Glutamatergic neuron (in vitro differentiated cells): ENCODE results near the gene EIF5. TPM values are rescaled to one million over a fixed set of nuclear protein-coding genes. Genes with fewer than 3 reads are reported as not detected.

ENCODE experiments used
- DNase-seq: peaks from one replicate; pipeline ENCODE4 v3.0.0; 2022
- H3K27ac Mint-ChIP-seq: one replicate; pipeline ENCODE4 v1.8.0; 2020; ENCODE audit warnings: mild to moderate bottlenecking, mixed read lengths, inconsistent platforms; ENCODE audit not compliant: unreplicated experiment
- H3K27me3 Mint-ChIP-seq: one replicate; pipeline ENCODE4 v1.8.0; 2020; ENCODE audit warnings: mild to moderate bottlenecking, moderate library complexity, mixed read lengths, inconsistent platforms; ENCODE audit not compliant: unreplicated experiment
- H3K36me3 Mint-ChIP-seq: one replicate; pipeline ENCODE4 v1.8.0; 2020; ENCODE audit warnings: mild to moderate bottlenecking, mixed read lengths, inconsistent platforms; ENCODE audit not compliant: unreplicated experiment
- H3K4me1 Mint-ChIP-seq: one replicate; pipeline ENCODE4 v1.8.0; 2020; ENCODE audit warnings: mild to moderate bottlenecking, low read depth, mixed read lengths, inconsistent platforms; ENCODE audit not compliant: unreplicated experiment
- H3K4me3 Mint-ChIP-seq: one replicate; pipeline ENCODE4 v1.8.0; 2020; ENCODE audit warnings: mild to moderate bottlenecking, mixed read lengths, inconsistent platforms; ENCODE audit not compliant: unreplicated experiment
- H3K9me3 Mint-ChIP-seq: one replicate; pipeline ENCODE4 v1.8.0; 2020; ENCODE audit warnings: mild to moderate bottlenecking, moderate library complexity, mixed read lengths, inconsistent platforms; ENCODE audit not compliant: unreplicated experiment
- CTCF ChIP-seq: fragments of 200-600 bp; sonication (generic); IDR thresholded peaks from one replicate; pipeline ENCODE4 v1.5.0; 2021; ENCODE audit not compliant: partially characterized antibody, unreplicated experiment
- total RNA-seq: library from RNA; stranded (reverse); fragmentation: NEBNext Ultra II Directional; extraction: Animal tissue kit (Norgen Biotek cat#: 25700); gene quantifications from one replicate; pipeline ENCODE4 v1.2.1, GENCODE V29; 2021; ENCODE audit not compliant: unreplicated experiment

The EIF5 gene
- total RNA-seq, 1 donor from 2014 or later, result 232 TPM

- no peak for TF ChIP-seq CTCF
- H3K27ac Mint-ChIP-seq, result no peak overlapping the region
- H3K9me3 Mint-ChIP-seq, result peaks cover 10% of the 10 kb centered on the region
- H3K4me1 Mint-ChIP-seq, result no peaks in the 10 kb centered on the region
- H3K4me3 Mint-ChIP-seq, result no peak overlapping the region
- H3K36me3 Mint-ChIP-seq, result peaks cover 21% of the 10 kb centered on the region
- no peaks in the 10 kb centered on the region for H3K27me3 Mint-ChIP-seq
- no peak for DNase-seq
Observed at GRCh38 chr14:103360548-103360947, 26.5 kb downstream of the EIF5 start.

- DNase-seq, result no peak
- H3K4me3 Mint-ChIP-seq, result no peak overlapping the region
- no peaks in the 10 kb centered on the region for H3K27me3 Mint-ChIP-seq
- H3K9me3 Mint-ChIP-seq, result peaks cover 10% of the 10 kb centered on the region
- no peak for TF ChIP-seq CTCF
- H3K27ac Mint-ChIP-seq, result no peak overlapping the region
- no peaks in the 10 kb centered on the region for H3K4me1 Mint-ChIP-seq
- H3K36me3 Mint-ChIP-seq, result peaks cover 21% of the 10 kb centered on the region
Observed at GRCh38 chr14:103361867-103362266, 27.8 kb downstream of the EIF5 start.

GRCh38 chr14:103362780-103363179, 28.7 kb downstream of the EIF5 start:
- Mint-ChIP-seq H3K27me3 (no peaks in the 10 kb centered on the region), H3K4me3 (no peak overlapping the region), H3K9me3 (peaks cover 10% of the 10 kb centered on the region), H3K4me1 (no peaks in the 10 kb centered on the region), H3K36me3 (peaks cover 21% of the 10 kb centered on the region), H3K27ac (no peak overlapping the region)
- no peak for DNase-seq
- no peak for TF ChIP-seq CTCF

- no peak overlapping the region for H3K27ac Mint-ChIP-seq
- no peak for DNase-seq
- H3K36me3 Mint-ChIP-seq, result peaks cover 15% of the 10 kb centered on the region
- H3K4me1 Mint-ChIP-seq, result no peaks in the 10 kb centered on the region
- no peak overlapping the region for H3K4me3 Mint-ChIP-seq
- peaks cover 10% of the 10 kb centered on the region for H3K9me3 Mint-ChIP-seq
- H3K27me3 Mint-ChIP-seq, result no peaks in the 10 kb centered on the region
- no peak for TF ChIP-seq CTCF
Observed at GRCh38 chr14:103366741-103367140, 32.7 kb downstream of the EIF5 start.

- DNase-seq, result no peak
- Mint-ChIP-seq H3K9me3 (peaks cover 10% of the 10 kb centered on the region), H3K27ac (no peak overlapping the region), H3K27me3 (peaks cover 5% of the 10 kb centered on the region), H3K4me1 (peaks cover 6% of the 10 kb centered on the region), H3K4me3 (no peak overlapping the region), H3K36me3 (peaks cover 11% of the 10 kb centered on the region)
- no peak for TF ChIP-seq CTCF
Observed at GRCh38 chr14:103367995-103368394, 34.0 kb downstream of the EIF5 start.
